H1 (cell line): ENCODE data around the gene TRIM50. TPM values are rescaled to one million over a fixed set of nuclear protein-coding genes. Genes with fewer than 3 reads are reported as not detected.

Experiments
- CTCF ChIA-PET: fragments of 300-600 bp; sonication (Branson Sonifier 250); formaldehyde crosslinking; loops from one replicate; lab custom pipeline; 2021; ENCODE audit not compliant: partially characterized antibody; lab: Charles Lee
- POLR2A ChIA-PET: fragments of 300-600 bp; sonication (Branson Sonifier 250); formaldehyde crosslinking; loops from one replicate; lab custom pipeline; 2021; ENCODE audit warnings: inconsistent platforms; ENCODE audit not compliant: partially characterized antibody; lab: Charles Lee
- DNase-seq, 2 experiments: peaks; one replicate each; pipeline versions ENCODE4 v3.0.0 to v3.0.0-alpha.2; 2010 to 2022; ENCODE audit warnings: low spot score in 2 of 2, low read depth in 1 of 2, mixed read lengths in 1 of 2
- FAIRE-seq: peaks from 2 replicates; lab custom pipeline; 2011; peaks lifted over from hg19 to GRCh38; lab: Jason Lieb, UNC
- H2AFZ ChIP-seq: 2 replicates; pipeline ENCODE4 v1.8.1; 2012; ENCODE audit warnings: low read length, inconsistent platforms
- H2AK5ac ChIP-seq: 2 replicates; pipeline ENCODE4 v1.6.1; 2013; ENCODE audit warnings: low read depth, low read length
- H2BK120ac ChIP-seq: replicated peaks from 2 replicates; pipeline ENCODE3; 2013; ENCODE audit warnings: low read depth, low read length, inconsistent platforms
- H2BK12ac ChIP-seq: 2 replicates; pipeline ENCODE4 v1.6.1; 2013; ENCODE audit warnings: low read depth, low read length
- H2BK15ac ChIP-seq: 2 replicates; pipeline ENCODE4 v1.6.1; 2013; ENCODE audit warnings: low read length
- H2BK20ac ChIP-seq: 2 replicates; pipeline ENCODE4 v1.6.1; 2013; ENCODE audit warnings: low read length
- H2BK5ac ChIP-seq: 2 replicates; pipeline ENCODE4 v1.6.1; 2013; ENCODE audit warnings: low read depth, low read length
- H3K14ac ChIP-seq: 2 replicates; pipeline ENCODE4 v1.6.1; 2013; ENCODE audit warnings: inconsistent platforms; ENCODE audit not compliant: insufficient read length
- H3K18ac ChIP-seq: 2 replicates; pipeline ENCODE4 v1.6.1; 2013; ENCODE audit warnings: low read length; ENCODE audit errors: extremely low read depth
- H3K23ac ChIP-seq: 2 replicates; pipeline ENCODE4 v1.6.1; 2013; ENCODE audit warnings: inconsistent platforms; ENCODE audit not compliant: insufficient read length
- H3K23me2 ChIP-seq: 2 replicates; pipeline ENCODE4 v1.6.1; 2013; ENCODE audit warnings: low read depth, low read length
- H3K27ac ChIP-seq: 2 replicates; pipeline ENCODE4 v1.6.1; 2011; ENCODE audit warnings: low read depth, low read length, inconsistent platforms
- H3K27me3 ChIP-seq, 4 experiments: replicated peaks in 1 of 4; 1 replicate in 1 of 4; 2 replicates in 3 of 4; pipeline versions ENCODE4 v1.6.1 to v1.8.1; 2011 to 2013; ENCODE audit warnings: low read length in 3 of 4, mild to moderate bottlenecking in 3 of 4, inconsistent platforms in 2 of 4, mixed read lengths in 2 of 4, moderate library complexity in 1 of 4; ENCODE audit not compliant: control insufficient read depth in 3 of 4, insufficient read depth in 3 of 4; ENCODE audit errors: extremely low read depth in 1 of 4
- H3K36me3 ChIP-seq, 4 experiments: 2 replicates each; pipeline versions ENCODE4 v1.6.1 to v1.8.1; 2011 to 2013; ENCODE audit warnings: mild to moderate bottlenecking in 4 of 4, low read length in 3 of 4, moderate library complexity in 2 of 4, control low read depth in 1 of 4, inconsistent platforms in 1 of 4; ENCODE audit not compliant: insufficient read depth in 4 of 4, control insufficient read depth in 2 of 4
- H3K4ac ChIP-seq: replicated peaks from 2 replicates; pipeline ENCODE3; 2013; ENCODE audit warnings: low read length, low read depth, mixed read lengths, inconsistent platforms; ENCODE audit not compliant: insufficient read length
- H3K4me1 ChIP-seq, 4 experiments: replicated peaks in 1 of 4; 1 replicate in 1 of 4; 2 replicates in 3 of 4; pipeline versions ENCODE4 v1.6.1 to v1.8.1; 2011 to 2013; ENCODE audit warnings: low read length in 3 of 4, inconsistent platforms in 2 of 4, mixed read lengths in 1 of 4; ENCODE audit not compliant: insufficient read depth in 4 of 4, control insufficient read depth in 3 of 4
- H3K4me2 ChIP-seq, 2 experiments: 2 replicates each; pipeline versions ENCODE4 v1.6.1 to v1.8.1; 2011 to 2013; ENCODE audit warnings: low read depth in 2 of 2, low read length in 2 of 2, control low read depth in 1 of 2, inconsistent platforms in 1 of 2, mild to moderate bottlenecking in 1 of 2; ENCODE audit not compliant: insufficient read depth in 1 of 2
- H3K4me3 ChIP-seq, 4 experiments: fragments of 200-600, 300-600 bp in 1 of 4; sonication (generic), shearing (Covaris generic), sonication (Bioruptor Twin) in 1 of 4; 2 replicates each; pipeline versions ENCODE4 v1.5.1 to v1.8.1; 2011 to 2016; ENCODE audit warnings: low read length in 4 of 4, low read depth in 3 of 4, control low read depth in 2 of 4, inconsistent platforms in 2 of 4, mild to moderate bottlenecking in 2 of 4, mixed read lengths in 1 of 4, moderate library complexity in 1 of 4; ENCODE audit not compliant: insufficient read depth in 2 of 4; ENCODE audit errors: extremely low read depth in 1 of 4
- H3K56ac ChIP-seq: replicated peaks from 2 replicates; pipeline ENCODE3; 2013; ENCODE audit warnings: low read depth, mild to moderate bottlenecking, mixed read lengths, low read length, inconsistent platforms; ENCODE audit not compliant: insufficient read length
- H3K79me1 ChIP-seq: 2 replicates; pipeline ENCODE4 v1.6.1; 2013; ENCODE audit warnings: low read depth, low read length, control low read depth
- H3K79me2 ChIP-seq, 2 experiments: 2 replicates each; pipeline versions ENCODE4 v1.6.1 to v1.8.1; 2012 to 2013; ENCODE audit warnings: low read length in 2 of 2, mild to moderate bottlenecking in 2 of 2, inconsistent platforms in 1 of 2; ENCODE audit not compliant: insufficient read depth in 2 of 2, control insufficient read depth in 1 of 2
- H3K9ac ChIP-seq, 4 experiments: replicated peaks in 1 of 4; 1 replicate in 1 of 4; 2 replicates in 3 of 4; pipeline versions ENCODE4 v1.6.1 to v1.8.1; 2011 to 2013; ENCODE audit warnings: low read depth in 3 of 4, low read length in 3 of 4, control low read depth in 2 of 4, mild to moderate bottlenecking in 2 of 4, moderate library complexity in 2 of 4, inconsistent platforms in 1 of 4; ENCODE audit errors: extremely low read depth in 1 of 4
- H3K9me3 ChIP-seq, 2 experiments: 2 replicates each; pipeline versions ENCODE4 v1.6.1 to v1.8.1; 2012 to 2013; ENCODE audit warnings: mild to moderate bottlenecking in 2 of 2, moderate library complexity in 2 of 2, control low read depth in 1 of 2, inconsistent platforms in 1 of 2, low read depth in 1 of 2, low read length in 1 of 2, mixed read lengths in 1 of 2; ENCODE audit not compliant: insufficient read depth in 2 of 2
- H4K20me1 ChIP-seq, 2 experiments: replicated peaks in 1 of 2; 2 replicates each; pipeline versions ENCODE3 to v1.8.1; 2011 to 2013; ENCODE audit warnings: inconsistent platforms in 2 of 2, low read length in 2 of 2, mild to moderate bottlenecking in 1 of 2; ENCODE audit not compliant: insufficient read depth in 2 of 2, control insufficient read depth in 1 of 2
- H4K5ac ChIP-seq: 2 replicates; pipeline ENCODE4 v1.6.1; 2013; ENCODE audit warnings: low read length, low read depth, mixed read lengths, inconsistent platforms; ENCODE audit not compliant: insufficient read length
- H4K8ac ChIP-seq: 2 replicates; pipeline ENCODE4 v1.8.0; 2013; ENCODE audit warnings: mild to moderate bottlenecking, moderate library complexity, low read length, inconsistent platforms; ENCODE audit not compliant: insufficient read depth; ENCODE audit errors: extremely low read depth
- H4K91ac ChIP-seq: replicated peaks from 2 replicates; pipeline ENCODE3; 2013; ENCODE audit warnings: low read length, mixed read lengths, inconsistent platforms; ENCODE audit not compliant: insufficient read length
- BACH1 ChIP-seq: IDR thresholded peaks from 2 replicates; pipeline ENCODE4 v1.6.1; 2012; ENCODE audit warnings: low read length, improper control_type of control experiment
- CHD1 ChIP-seq: IDR thresholded peaks from 2 replicates; pipeline ENCODE4 v1.6.1; 2012; ENCODE audit warnings: low read depth, low read length, improper control_type of control experiment
- CTBP2 ChIP-seq: IDR thresholded peaks from 2 replicates; pipeline ENCODE4 v1.7.0; 2011; ENCODE audit warnings: borderline replicate concordance, mild to moderate bottlenecking, moderate library complexity, mixed read lengths, low read length; ENCODE audit not compliant: insufficient read depth, insufficient read length
- EP300 ChIP-seq, 2 experiments: IDR thresholded peaks; 1 replicate in 1 of 2; 2 replicates in 1 of 2; pipeline ENCODE4 v1.6.1; 2011 to 2012; ENCODE audit warnings: low read depth in 2 of 2, low read length in 2 of 2, mild to moderate bottlenecking in 2 of 2, borderline replicate concordance in 1 of 2, inconsistent platforms in 1 of 2, moderate library complexity in 1 of 2
- FOSL1 ChIP-seq: IDR thresholded peaks from 2 replicates; pipeline ENCODE4 v1.6.1; 2011; ENCODE audit warnings: mild to moderate bottlenecking, low read depth, low read length, moderate library complexity; ENCODE audit not compliant: insufficient read depth
- HDAC2 ChIP-seq, 2 experiments: fragments of 300-600 bp in 1 of 2; sonication (generic) in 1 of 2; IDR thresholded peaks; 2 replicates each; pipeline ENCODE4 v1.6.1; 2011 to 2012; ENCODE audit warnings: low read depth in 2 of 2, low read length in 2 of 2, mild to moderate bottlenecking in 2 of 2, moderate library complexity in 2 of 2, borderline replicate concordance in 1 of 2, inconsistent platforms in 1 of 2
- NANOG ChIP-seq: IDR thresholded peaks from 2 replicates; pipeline ENCODE4 v1.6.1; 2011; ENCODE audit warnings: low read length, low read depth, mild to moderate bottlenecking, inconsistent platforms; ENCODE audit not compliant: insufficient read depth, poor library complexity, severe bottlenecking
- POLR2A ChIP-seq, 2 experiments: IDR thresholded peaks; 1 replicate in 1 of 2; 2 replicates in 1 of 2; pipeline ENCODE4 v1.6.1; 2011; ENCODE audit warnings: low read depth in 2 of 2, low read length in 2 of 2, mild to moderate bottlenecking in 2 of 2; ENCODE audit errors: control extremely low read depth in 1 of 2
- POLR2AphosphoS5 ChIP-seq: IDR thresholded peaks from 2 replicates; pipeline ENCODE4 v1.6.1; 2011; ENCODE audit warnings: low read depth, low read length
- RFX5 ChIP-seq: IDR thresholded peaks from 2 replicates; pipeline ENCODE4 v1.6.1; 2011; ENCODE audit warnings: low read depth, low read length, improper control_type of control experiment, borderline replicate concordance
- RXRA ChIP-seq: IDR thresholded peaks from 2 replicates; pipeline ENCODE4 v1.6.1; 2011; ENCODE audit warnings: low read depth, mild to moderate bottlenecking, low read length, moderate library complexity; ENCODE audit not compliant: insufficient read depth
- SIRT6 ChIP-seq: IDR thresholded peaks from one replicate; pipeline ENCODE4 v1.7.1; 2012; ENCODE audit warnings: low read length, inconsistent platforms
- SRF ChIP-seq: IDR thresholded peaks from 2 replicates; pipeline ENCODE4 v1.6.1; 2011; ENCODE audit warnings: mild to moderate bottlenecking, low read depth, low read length, moderate library complexity
- TAF1 ChIP-seq: IDR thresholded peaks from 2 replicates; pipeline ENCODE4 v1.6.1; 2011; ENCODE audit warnings: mild to moderate bottlenecking, low read depth, low read length
- WGBS, 2 experiments: shearing (Covaris generic) in 1 of 2; methylation state at CpG; one replicate each; pipeline versions ENCODE4 v1.1.6 to v1.1.7; 2013 to 2015; ENCODE audit warnings: low lambda C conversion rate in 2 of 2, mixed read lengths in 2 of 2, inconsistent platforms in 1 of 2, low coverage in 1 of 2, missing lambda C conversion rate in 1 of 2; ENCODE audit not compliant: insufficient replicate concordance in 2 of 2, insufficient coverage in 1 of 2, insufficient read length in 1 of 2; ENCODE audit errors: extremely low coverage in 1 of 2, missing lambda C conversion rate in 1 of 2; 5-methylcytosine and 5-hydroxymethylcytosine counted together
- polyA plus RNA-seq, 7 experiments: library from polyadenylated mRNA; depleted of rRNA in 3 of 7; stranded (reverse) in 5 of 7; unstranded in 2 of 7; fragments of >200 nt in 5 of 7; fragments of 200-250 nt in 2 of 7; gene quantifications; 1 replicate in 5 of 7; 2 replicates in 1 of 7; 4 replicates in 1 of 7; pipeline versions ENCODE4 v1.2.1 to v1.2.3, GENCODE V29; 2011 to 2013; ENCODE audit warnings: missing spikeins in 2 of 7, mixed read lengths in 2 of 7
- total RNA-seq: library from RNA; stranded (reverse); fragmentation: NEBNext Ultra II Directional; extraction: Animal tissue kit (Norgen Biotek cat#: 25700); gene quantifications from 2 replicates; pipeline ENCODE4 v1.2.1, GENCODE V29; 2021

The TRIM50 gene
- total and polyA plus RNA-seq, 2 of the 8 experiments (the other 6 are each of a cell fraction or from before 2014, with no cell fraction given): 0.12 TPM; not detected in 1

DNA sequence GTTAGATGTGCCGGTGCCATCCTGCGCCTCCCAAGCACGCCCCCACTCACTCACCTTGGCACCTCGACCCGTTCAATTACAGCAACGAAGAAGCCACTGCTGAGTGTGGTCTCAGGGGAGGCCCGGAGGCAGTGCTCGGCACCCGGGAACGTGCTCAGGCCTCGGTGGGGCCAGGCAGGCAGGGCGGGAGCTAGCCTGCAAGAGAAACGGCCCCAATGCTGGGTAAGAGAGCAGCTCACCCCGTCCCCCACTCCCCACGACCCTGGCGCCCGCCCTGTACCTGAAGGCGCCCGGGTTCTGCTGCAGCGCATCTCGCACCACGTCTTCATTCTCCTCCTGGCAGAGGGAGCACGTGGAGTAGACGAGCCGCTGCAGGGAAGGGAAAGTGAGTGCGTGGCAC is 24.3 kb downstream of the TRIM50 start:
- DNase-seq (no peak), FAIRE-seq (no peak)
- H3K36me3 ChIP-seq: peaks cover 7 to 34% (median 20%) of the 10 kb centered on the region in 4 experiments
- H2AFZ ChIP-seq: no peak overlapping the region
- H3K14ac ChIP-seq: no peak overlapping the region
- H3K79me1 ChIP-seq: peaks cover 2% of the 10 kb centered on the region; the same call in 1 of the 2 replicates
- H2AK5ac ChIP-seq: no peak overlapping the region
- H3K18ac ChIP-seq: no peak overlapping the region
- ChIA-PET CTCF (interaction anchor here (2.0 kb wide), 1 partner anchor 148 kb away, joined by 5 read pairs; no protein-coding TSS in a partner anchor), POLR2A (no interaction called here)
- no peaks in the 10 kb centered on the region for H3K9me3 ChIP-seq
- no peak overlapping the region for H2BK12ac ChIP-seq
- TF ChIP-seq SRF: no peak
- no peak for TF ChIP-seq TAF1
- no peak for TF ChIP-seq CTBP2
- no peak for TF ChIP-seq EP300 (IDR thresholded peaks at IDR 0.05; ENCODE audit: borderline replicate concordance in 1 of 2, low read depth in 2 of 2, low read length in 2 of 2)
- no peak for TF ChIP-seq CHD1
- TF ChIP-seq SIRT6: no peak
- TF ChIP-seq RFX5: no peak
- no peak for TF ChIP-seq RXRA
- TF ChIP-seq POLR2A (IDR thresholded peaks at IDR 0.05; ENCODE audit: control extremely low read depth in 1 of 2, low read depth in 2 of 2, low read length in 2 of 2): no peak
- no peak for TF ChIP-seq NANOG
- TF ChIP-seq BACH1: no peak
- TF ChIP-seq FOSL1: no peak
- no peak for TF ChIP-seq POLR2AphosphoS5
- TF ChIP-seq HDAC2 (IDR thresholded peaks at IDR 0.05; ENCODE audit: borderline replicate concordance in 1 of 2, low read depth in 2 of 2, low read length in 2 of 2): no peak
- H3K9ac ChIP-seq: no peak overlapping the region
- no peak overlapping the region for H2BK5ac ChIP-seq
- no peaks in the 10 kb centered on the region; a peak in 2 of 7 replicates for H3K4me1 ChIP-seq
- H2BK15ac ChIP-seq: no peak overlapping the region
- H3K4me2 ChIP-seq: no peak overlapping the region
- H2BK20ac ChIP-seq: no peak overlapping the region
- no peak overlapping the region for H3K56ac ChIP-seq
- H4K20me1 ChIP-seq: peaks cover 0 to 2% of the 10 kb centered on the region in 2 experiments
- H2BK120ac ChIP-seq: no peak overlapping the region
- H3K4ac ChIP-seq: no peak overlapping the region
- peaks cover 7% of the 10 kb centered on the region; the same call in 1 of the 2 replicates for H3K23me2 ChIP-seq
- no peak overlapping the region for H4K5ac ChIP-seq
- peaks cover 3 to 21% of the 10 kb centered on the region in 2 experiments; a peak in 3 of 4 replicates for H3K79me2 ChIP-seq
- H3K27me3 ChIP-seq: no peaks in the 10 kb centered on the region
- no peak overlapping the region for H3K4me3 ChIP-seq
- H3K27ac ChIP-seq: no peak overlapping the region
- H4K91ac ChIP-seq: no peak overlapping the region
- WGBS, 2 experiments: 88% methylated on average over 21 of the region's 26 CpGs; no CpG with 5 or more reads in 1 of the 2 experiments
- no peak overlapping the region for H3K23ac ChIP-seq
- H4K8ac ChIP-seq: no peak overlapping the region
